EL (cell line): ENCODE data around the gene ABTB2.

ENCODE experiments used
- DNase-seq: peaks from one replicate; pipeline ENCODE4 v3.0.0-alpha.2; 2016

The ABTB2 gene

DNA sequence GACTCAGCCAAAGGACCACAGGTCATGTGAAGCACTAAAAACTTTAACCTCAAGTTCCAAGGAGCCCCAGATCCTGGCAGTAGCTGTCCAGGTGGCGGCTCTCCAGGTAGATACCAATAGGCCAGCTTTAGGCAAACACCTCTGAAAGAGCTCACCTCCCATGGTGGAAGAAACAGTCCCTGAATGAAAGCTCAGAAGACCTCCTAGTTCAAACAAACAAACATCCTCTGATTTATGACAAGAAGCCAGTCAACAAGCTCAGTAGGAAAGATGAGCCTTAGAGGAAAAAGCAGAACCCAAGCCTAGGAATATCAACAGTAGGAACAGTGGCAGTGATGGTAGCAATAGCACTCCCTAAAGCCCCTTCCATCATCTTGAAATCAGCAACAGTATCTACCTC is 17.2 kb downstream of the ABTB2 start:
- no peak for DNase-seq

DNA sequence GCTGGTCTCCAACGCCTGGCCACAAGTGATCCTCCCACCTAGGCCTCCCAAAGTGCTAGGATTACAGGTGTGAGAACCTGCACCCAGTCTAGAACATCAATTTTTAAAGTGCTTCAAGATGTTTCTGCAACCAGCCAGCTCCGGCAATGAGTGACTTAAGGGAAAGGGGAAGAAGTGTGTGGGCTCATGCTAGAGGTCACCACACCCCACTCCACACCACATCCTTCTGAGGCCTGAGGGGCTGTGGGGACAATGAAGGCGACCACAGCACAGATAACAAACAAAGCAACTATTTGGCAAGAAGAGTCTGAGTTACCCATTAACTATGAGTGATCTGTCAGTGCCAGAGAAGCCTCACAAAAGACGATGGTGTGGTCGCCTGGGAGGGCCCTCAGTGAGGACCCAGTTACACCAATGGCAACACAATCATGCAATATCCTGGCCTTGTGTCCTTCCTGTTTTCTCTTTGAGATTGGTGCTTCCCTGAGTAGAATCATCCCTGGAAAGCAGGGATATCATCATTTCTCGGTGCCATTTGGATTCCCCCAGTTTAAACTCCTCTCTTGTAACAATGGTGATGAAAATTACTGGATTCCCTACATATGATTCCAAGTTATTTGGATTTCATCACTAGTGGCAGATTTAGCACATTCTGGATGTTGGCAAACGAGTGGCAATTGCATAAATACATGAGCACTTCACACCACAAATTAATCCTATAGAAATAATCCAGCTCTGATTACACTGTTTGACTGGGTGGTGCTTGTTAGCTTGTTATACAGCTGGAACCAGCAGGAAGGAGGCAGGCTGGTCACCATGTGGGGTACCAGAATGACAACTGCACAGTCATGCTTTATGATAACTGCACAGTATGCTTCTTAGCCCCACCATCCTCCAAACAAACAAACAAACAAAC is 18.4 kb downstream of the ABTB2 start:
- DNase-seq: no peak

DNA sequence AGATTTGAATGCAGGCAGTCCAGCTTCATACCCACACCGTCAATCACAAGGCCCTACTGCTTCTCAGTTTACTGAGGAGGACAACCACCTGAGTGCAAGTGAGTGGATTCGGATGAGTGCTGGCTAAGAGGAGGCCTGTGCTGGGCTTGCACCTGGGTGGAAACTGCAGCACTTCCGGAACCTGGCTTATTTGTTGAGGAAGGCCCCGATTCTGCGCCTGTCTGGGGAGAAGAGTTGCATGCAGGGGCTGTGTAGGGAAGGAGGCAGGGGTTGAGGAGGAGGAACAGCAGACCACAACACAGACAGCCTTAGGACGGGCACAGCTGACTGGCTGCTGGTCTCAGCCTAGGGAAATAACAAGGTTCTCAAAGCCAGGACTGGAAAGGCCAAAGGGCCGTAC is 20.8 kb downstream of the ABTB2 start:
- no peak for DNase-seq

DNA sequence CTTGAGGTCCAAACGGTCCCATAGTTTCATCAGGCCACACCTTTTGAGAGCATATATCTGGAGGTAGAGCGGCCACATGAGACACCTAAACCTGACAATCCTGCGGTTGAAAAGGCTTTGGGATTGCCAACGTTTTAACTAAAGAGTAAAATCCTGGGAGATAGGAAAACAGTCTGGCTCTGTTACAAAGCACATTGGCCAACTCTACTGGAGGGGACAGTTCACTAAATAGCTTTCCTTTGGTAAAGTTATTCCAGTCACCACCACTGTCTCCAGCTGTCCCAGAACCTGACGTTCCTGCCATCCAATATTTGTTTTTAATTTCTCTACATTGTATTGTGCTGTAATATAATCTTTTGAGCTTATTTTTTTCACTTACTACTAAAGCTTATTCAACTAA is 22.0 kb downstream of the ABTB2 start:
- no peak for DNase-seq

DNA sequence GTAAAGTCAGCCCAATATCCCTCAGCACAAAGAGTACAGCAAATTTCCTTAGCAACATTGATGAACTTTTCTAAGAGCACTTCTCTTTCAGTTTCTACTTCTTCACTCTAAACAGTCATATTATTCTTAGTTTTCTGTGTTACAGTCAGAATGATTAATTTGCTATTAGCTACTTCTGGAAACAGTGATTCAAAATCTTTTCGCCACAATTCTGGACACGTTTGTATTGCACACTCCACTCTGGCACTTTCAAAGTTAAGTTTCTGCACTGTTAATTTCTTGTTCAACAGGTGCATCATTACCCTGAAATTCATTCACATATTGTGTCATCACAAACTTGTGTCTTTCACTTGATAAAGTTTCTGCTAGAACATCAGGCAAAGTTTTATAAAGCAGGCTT is 22.5 kb downstream of the ABTB2 start:
- DNase-seq: no peak

DNA sequence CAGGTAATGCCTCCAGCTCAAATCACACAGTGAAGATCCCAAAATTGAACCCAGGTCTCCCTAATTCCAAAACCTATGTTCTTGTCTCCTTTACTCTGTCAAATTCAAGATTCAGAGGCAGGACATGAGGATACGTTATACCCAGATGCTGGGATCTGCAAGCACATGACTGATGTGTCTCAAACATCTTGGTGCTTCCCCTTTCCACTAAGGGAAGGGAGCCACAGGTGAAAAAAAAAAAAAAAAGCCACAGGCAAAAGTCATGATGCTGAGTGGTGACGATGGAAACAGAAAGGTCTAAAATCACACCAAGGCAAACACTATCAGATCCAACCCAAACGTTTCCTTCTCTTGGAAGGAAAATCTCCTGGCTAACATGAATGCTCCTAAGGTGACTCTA is 24.0 kb downstream of the ABTB2 start:
- no peak for DNase-seq

DNA sequence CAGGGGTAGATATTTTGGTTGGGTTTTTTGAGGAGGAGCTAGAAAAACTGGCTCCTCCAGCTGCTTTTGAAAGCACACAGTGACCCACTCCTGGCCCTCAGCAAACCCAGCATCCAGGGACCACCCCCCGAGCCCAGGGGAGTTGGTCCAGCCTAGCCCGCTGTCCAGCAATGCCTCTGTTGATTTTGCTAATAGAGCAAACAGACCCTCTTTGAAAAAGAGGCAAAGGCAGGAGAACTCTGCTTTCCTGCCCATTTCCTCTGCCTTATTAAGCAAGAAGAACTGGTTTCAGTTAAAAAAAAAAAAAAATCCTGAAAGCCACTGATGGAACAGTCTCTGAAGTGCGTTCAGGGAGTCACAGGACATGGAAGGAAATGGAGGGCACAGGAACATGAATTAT is 25.3 kb downstream of the ABTB2 start:
- no peak for DNase-seq

DNA sequence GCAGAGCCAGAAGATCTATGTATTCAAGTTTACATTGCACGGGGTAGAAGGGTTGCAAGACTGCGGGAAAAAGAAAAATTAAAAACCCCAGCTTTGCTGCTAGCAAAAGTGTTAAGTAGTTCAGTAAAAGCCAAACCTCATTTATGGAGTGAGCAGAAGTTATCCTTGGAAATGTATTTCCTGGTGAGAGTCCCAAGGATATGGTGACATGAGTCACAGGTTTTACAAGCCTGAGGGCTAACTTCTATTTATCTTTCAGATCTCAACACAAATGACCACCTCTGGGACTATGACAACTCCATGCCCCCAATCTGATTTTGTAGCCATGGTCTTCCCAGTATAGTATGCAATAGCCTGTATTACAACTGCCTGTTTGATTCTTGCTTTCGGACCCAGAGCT is 26.1 kb downstream of the ABTB2 start:
- peak; percentile 50 for DNase-seq

DNA sequence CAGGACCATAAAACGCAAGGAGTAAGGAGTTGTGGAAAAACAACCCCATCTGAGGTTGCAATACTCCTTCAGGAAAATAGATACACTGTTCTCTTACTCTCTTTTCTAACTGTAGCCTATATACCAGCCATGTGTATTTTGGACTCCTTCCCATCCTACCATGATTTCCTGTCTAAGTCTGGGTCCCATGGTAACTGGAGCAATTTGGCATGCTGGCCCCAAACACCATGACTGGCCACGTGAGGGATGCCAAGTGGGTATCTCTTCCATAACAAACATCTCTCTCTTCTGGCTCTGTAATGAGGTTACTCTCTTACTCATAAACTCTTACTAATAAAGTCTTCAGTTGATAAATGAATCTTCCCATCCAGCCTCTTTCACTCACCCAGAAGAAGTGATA is 26.5 kb downstream of the ABTB2 start:
- peak; percentile 78 for DNase-seq

DNA sequence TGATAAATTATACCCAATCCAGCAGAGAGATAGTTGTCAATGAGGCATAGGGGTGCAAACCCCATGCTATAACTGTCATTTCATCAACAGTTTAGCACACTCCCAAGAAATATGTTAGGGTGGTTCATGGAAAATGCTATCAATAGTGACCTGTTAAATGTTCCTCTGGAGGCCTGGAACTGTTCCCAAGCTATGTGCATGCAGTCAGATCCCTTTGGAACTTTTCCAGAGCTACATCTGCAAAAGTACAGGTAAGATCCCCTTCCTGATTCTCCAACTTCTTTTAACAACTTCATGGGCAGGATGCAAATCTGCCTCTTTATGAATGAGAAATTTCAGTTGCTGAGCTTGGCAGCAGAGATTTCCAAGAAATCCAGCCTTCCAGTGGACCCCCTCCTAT is 27.2 kb downstream of the ABTB2 start:
- no peak for DNase-seq

DNA sequence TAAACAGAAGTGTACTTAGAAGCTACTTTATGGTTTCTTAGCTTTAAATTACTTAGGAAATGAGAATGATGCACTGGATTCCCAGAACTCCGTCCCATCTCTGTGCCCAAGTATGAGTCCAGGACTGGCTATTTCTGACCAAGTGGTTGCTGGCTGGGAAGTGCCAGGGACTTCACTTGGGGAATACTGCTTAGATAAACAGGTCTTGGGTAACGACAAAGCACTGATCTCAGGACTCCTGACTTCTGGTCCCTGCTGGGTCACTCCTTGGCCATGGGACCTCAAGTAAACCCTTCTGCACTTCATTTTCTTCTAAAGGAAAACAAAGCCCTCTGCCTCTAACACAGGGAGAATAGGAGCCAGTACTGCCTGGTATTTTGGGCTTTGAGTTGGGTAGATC is 27.9 kb downstream of the ABTB2 start:
- no peak for DNase-seq

DNA sequence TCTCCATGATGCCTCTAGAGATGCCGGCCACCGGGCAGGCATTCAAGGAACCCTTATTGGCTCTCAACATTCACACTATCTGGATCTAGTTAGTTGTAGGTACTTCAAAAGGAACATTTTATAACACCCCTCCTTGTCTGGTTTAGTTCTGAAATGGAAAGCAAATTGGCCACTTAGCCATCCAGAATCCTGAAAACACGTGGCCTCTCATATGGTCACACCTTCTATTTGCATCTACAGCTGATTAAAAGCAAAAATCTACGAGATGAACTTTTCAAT is 29.2 kb downstream of the ABTB2 start:
- DNase-seq: no peak

DNA sequence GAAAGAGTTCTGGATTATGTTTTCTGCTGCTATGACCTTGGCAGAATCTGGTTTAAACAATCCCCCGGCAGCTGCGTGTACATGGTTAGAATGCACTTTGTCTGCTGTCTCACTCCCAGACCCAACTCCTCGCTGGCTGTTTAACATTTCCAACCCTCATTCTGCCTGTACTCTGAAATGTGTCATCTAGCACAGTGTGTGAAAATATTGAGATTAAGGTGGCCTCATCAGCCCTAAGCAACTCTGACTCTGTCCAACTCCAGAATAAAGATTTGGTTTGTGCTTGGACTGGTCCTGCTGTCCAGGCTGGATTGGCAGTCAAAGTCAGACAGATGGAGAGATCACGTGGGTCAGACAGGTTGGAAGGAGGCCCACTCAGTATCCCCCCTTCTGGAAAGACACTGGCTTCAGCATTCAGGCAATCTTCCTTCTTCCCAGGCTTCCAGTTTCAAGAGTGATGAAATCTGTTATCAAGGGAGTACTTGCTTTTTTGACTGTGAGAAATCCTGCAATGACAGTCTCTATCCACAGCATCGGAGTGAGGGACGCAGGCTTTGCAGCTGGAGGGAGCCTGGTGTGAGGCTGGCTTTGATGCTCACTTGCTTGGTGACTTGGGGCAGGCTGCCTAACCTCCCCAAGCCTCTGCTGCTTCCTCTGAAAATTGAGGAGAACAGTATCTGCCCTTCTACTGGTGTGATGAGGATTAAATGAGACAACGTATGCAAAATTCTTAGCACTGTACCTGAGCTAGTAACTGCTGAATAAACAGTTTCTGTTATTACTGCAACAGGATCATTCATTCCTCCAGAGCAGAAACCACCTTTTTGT is 29.8 kb downstream of the ABTB2 start:
- no peak for DNase-seq

DNA sequence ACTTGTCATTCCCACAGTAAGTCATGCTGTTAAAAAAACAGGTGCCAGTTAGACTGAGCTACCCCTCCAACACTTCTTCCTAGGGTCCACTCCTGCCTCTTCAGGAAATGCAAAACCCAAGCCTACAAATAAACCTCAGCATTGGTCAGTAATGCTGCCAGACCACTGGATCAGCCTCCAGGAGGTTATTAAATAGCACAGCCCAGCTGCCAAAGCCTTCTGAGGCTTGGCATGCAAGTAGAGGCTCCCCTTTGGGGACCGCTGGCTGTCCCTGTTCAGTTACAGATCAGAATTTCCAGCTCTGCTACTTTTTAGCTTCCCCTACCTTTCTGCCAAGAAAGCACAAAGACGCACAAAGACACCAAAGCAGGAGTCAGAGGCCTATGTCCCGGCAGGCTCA is 33.3 kb downstream of the ABTB2 start:
- DNase-seq: no peak

DNA sequence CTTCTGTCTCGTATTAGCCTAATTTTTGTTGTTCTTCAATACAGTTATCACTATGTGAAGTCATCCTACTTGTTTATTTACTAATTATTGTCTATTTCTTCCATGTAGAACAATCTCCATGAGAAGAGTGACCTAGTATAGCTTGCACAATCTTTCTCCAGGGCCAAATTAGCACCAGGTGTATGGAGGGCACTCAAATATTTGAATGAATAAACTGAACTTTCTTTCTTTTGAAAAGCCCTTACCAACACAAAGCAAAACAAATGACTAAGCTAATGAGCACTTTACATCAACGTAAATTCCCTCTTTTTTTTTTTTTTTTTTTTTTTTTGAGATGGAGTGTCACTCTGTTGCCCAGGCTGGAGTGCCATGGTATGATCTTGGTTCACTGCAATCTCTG is 34.2 kb downstream of the ABTB2 start:
- no peak for DNase-seq

DNA sequence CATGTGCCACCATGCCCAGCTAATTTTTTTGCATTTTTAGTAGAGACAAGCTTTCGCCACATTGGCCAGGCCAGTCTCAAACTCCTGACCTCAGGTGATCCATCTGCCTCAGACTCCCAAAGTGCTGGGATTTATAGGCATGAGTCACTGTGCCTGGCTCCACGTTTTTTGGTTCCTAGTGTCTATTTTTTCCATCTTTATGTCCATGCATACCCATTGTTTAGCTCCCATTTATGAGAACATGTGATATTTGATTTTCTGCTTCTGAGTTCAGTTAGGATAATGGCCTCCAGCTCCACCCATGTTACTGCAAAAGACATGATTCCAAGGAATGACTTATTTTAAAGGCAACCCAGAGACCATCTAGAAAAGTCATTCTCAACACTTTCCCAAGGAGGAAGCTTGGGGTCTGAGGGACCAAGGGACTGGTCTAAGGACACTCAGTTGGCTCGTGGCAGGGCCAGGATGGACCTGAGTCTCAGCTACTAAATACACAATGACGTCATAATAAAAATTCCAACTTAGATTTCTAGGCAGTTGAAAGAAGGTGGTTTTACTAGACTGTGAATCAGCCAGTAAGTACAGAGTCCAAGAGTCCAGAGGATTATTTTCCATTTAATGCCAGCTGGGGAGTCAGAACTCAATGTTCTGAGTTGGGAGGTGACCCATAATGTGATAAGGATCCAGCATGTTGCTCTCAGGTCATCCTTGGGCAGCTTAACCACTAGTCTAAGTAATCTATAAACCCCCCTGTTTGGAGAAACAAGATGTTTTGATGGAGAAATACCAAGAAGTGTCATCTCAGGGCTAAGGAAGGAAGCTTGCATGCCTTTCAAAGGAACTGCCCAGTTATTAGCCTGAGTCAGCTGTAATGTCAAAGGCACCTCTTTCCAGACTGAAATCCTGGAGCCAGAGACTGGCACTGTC is 39.4 kb downstream of the ABTB2 start:
- DNase-seq: peak; percentile 59

DNA sequence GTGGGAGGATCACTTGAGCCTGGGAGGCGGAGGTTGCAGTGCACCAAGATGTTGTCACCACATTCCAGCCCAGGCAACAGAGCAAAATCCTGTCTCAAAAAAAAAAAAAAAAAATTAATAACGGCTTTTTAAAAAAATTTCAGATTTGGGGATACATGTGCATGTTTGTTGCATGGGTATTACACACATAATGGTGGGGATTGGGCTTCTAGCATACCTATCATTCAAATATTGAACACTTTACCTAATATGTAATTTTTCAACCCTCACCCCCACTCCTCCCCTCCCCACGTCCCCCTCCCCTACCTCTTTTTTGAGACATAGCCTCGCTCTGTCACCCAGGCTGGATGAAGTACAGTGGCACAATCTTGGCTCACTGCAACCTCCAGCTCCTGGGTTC is 40.1 kb downstream of the ABTB2 start:
- no peak for DNase-seq

DNA sequence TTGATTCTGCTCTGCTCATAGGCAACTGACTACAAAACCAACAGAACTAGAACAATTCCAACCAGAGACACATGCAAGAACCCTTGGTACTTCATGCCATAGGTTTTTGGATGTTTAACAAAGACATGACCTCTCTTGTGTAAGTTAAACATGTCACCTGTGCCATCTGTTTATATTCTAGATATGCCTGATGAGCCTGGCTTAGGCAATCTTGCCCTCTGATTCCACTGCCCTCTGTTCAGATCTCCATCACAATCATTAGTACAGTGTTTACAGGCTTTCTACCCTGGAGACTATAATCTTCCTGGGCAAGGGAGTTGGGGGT is 40.8 kb downstream of the ABTB2 start:
- no peak for DNase-seq

DNA sequence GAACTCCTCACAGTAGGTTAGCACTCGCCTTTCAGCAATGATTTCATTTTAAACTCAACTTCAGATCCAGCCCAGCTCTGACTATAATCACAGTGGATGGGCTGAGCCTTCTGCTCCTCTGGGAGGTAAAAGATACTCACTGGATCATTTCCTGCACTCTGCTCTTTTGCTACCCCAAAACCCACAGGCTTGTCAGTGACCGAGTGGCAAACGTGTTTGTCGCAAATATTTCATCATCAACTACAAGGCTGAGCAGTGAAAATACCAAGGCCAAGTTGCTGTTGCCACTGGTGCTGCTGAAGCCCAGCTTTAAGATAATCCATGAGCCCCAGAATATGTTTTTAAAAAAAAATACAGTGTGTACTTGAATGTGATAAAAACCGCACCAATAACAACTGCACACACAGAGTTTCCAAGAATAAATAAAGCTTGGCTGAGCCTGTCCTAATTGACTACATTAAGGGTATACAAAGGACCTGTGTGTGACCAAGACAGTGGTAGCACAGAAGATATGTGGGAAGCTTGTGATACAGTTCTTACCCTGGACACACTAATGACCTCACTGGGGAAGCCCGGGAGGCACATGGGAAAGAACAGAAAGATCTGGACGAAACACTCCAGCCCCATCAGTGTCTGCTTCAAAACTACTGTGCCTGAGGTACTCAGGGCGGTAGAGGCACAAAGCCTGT is 41.3 kb downstream of the ABTB2 start:
- DNase-seq: peak; percentile 11

DNA sequence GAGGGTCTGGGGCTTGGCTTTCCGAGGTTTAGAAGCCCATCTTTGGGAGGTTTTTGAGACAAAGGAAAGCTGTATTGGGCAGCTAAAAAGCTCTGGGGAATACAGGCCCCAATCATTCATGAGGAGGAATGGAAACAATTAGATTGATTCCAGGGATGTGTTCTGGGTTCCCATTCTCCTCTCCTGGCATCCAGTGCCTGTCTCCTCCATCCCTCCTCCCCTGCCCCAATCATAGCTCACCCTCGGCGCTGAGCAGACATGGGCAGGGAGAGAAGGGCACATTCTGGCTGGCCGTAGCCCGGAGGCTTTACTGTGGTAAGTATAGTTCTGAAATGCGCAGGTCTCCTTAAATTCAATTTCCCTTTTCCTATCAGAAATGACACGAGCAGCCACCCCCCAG is 42.4 kb downstream of the ABTB2 start:
- no peak for DNase-seq

DNA sequence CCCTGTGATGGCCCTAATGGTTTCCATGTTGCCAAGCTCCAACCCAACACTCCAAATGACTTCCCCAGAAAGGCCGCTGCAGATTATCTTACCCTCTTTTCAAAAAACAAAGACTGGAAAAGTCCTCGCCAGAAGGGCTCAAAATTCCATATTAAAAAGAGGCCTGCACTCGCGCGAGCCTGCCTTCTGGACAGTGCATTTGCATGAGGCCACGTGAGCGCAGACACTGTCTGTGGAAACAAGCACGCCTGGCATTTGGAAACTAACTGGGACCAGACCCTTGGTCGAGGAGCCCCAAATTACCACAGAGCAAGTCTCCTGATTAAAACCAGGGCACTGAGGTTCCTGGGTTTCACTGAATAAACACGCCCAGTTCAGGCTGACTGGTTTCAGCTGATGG is 42.9 kb downstream of the ABTB2 start:
- no peak for DNase-seq

DNA sequence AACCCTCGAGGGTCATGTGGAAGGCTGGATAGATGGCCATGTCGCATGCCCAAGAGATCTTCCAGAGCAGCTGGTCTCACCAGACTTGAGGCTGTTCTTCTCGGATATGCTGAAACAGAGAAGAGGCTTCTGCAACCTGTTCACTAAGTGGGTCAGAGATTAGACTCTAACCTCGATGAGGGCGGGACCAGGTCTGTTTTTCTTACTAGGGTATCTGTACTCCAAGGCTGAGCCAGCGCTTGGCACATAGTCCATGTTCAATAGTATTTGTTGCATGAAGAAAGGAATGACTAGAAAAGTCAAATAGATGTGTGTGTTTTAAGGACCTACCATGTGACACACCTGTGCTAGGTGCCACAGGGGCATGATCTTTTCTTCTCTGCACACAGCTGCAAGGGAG is 43.6 kb downstream of the ABTB2 start:
- no peak for DNase-seq

DNA sequence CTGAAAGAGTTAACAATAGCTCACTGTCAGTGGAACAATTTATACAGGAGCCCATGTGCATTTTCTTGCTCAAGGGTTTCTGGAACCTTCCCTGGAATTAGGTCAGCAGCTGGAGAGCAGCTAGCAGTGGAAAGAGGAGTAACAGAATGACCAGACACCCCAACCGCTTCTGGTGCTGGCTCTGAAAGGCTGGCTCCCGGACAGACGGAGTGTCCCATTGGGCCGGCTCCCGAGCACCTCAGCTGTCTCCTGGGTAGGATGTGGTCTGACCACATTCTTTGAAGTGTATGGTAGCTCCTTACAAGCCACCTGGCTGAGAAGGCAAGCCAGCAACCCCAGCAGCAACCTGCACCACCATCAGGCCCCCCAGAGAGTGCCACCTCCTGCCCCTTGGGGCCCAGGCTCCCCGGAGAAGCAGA is 44.7 kb downstream of the ABTB2 start:
- DNase-seq: no peak
